Left lung (tissue), 10 donors: ENCODE measurements around the gene KCTD12. TPM values are rescaled to one million over a fixed set of nuclear protein-coding genes. Genes with fewer than 3 reads are reported as not detected.
"Not testable (repeated sequence)": the region's sequence is repeated elsewhere in the genome, so short reads cannot be mapped to it uniquely, and the experiment has no call there.

ENCODE experiments used
- ATAC-seq: fragments of 200-7000 bp; cut with Tn5 transposase; one replicate; pipeline ENCODE4 v1.9.1; 2020; ENCODE audit warnings: moderate library complexity
- DNase-seq, 4 donors: peaks; one replicate each; pipeline ENCODE4 v3.0.0-alpha.2; 2013 to 2020
- H3K27ac ChIP-seq, 2 donors: fragments of 200-600 bp; sonication (generic) in 1 of 2; one replicate each; pipeline versions ENCODE4 v1.5.0 to v1.8.0; 2020 to 2021
- H3K27me3 ChIP-seq, 2 donors: fragments of 200-600 bp; sonication (generic) in 1 of 2; one replicate each; pipeline versions ENCODE4 v1.5.0 to v1.8.0; 2020 to 2021
- H3K36me3 ChIP-seq, 2 donors: fragments of 200-600 bp; sonication (generic) in 1 of 2; one replicate each; pipeline versions ENCODE4 v1.5.0 to v1.8.0; 2020 to 2021
- H3K4me1 ChIP-seq, 2 donors: fragments of 200-600 bp; one replicate each; pipeline ENCODE4 v1.8.0; 2021
- H3K4me3 ChIP-seq, 2 donors: fragments of 200-600 bp; sonication (generic) in 1 of 2; one replicate each; pipeline versions ENCODE4 v1.5.0 to v1.8.0; 2020 to 2021; ENCODE audit warnings: mild to moderate bottlenecking in 1 of 2
- H3K9me3 ChIP-seq, 2 donors: fragments of 200-600 bp; sonication (generic) in 1 of 2; one replicate each; pipeline versions ENCODE4 v1.5.0 to v1.8.0; 2020 to 2021
- CTCF ChIP-seq, 2 donors: fragments of 200-600 bp; sonication (generic) in 1 of 2; IDR thresholded peaks; one replicate each; pipeline versions ENCODE4 v1.5.0 to v1.8.0; 2021; ENCODE audit warnings: antibody characterized with exemption in 2 of 2
- intact Hi-C, 2 donors: fragments of 100-400 bp; cut with DNase I; formaldehyde crosslinking; loops; one replicate each; pipeline versions ENCODE4 v1.11.2 to v1.14.2; 2022
- polyA plus RNA-seq, 6 donors: library from polyadenylated mRNA; unstranded; fragments of 120-200 nt; gene quantifications; one replicate each; pipeline ENCODE4 v1.2.1, GENCODE V29; 2013; ENCODE audit not compliant: insufficient read length in 6 of 6
- total RNA-seq, 2 donors: library from RNA; stranded (reverse); fragmentation: NEBNext Ultra II Directional; extraction: Animal tissue kit (Norgen Biotek cat#: 25700); gene quantifications; one replicate each; pipeline ENCODE4 v1.2.1, GENCODE V29; 2021
- donor health status: DM: no; HTN: yes; CAD: no.
- donor health status: DM: no; HTN: no; CAD: no.

KCTD12 gene
- total and polyA plus RNA-seq, 8 donors = 153 to 234 (median 180) TPM

- no peak for TF ChIP-seq CTCF (IDR thresholded peaks at IDR 0.05)
- Histone ChIP-seq H3K9me3 (no peaks in the 10 kb centered on the region), H3K36me3 (no peaks in the 10 kb centered on the region), H3K4me1 (no peaks in the 10 kb centered on the region), H3K27ac (no peak overlapping the region), H3K4me3 (no peak overlapping the region), H3K27me3 (no peaks in the 10 kb centered on the region)
- no peak for ATAC-seq
- DNase-seq = no peak
- intact Hi-C loops = no loop called here
These were observed 30.9 kb upstream of the KCTD12 start for GRCh38 chr13:76917095-76917494.

- no peak overlapping the region for H3K27ac ChIP-seq
- no peak overlapping the region for H3K4me3 ChIP-seq
- H3K36me3 ChIP-seq = no peaks in the 10 kb centered on the region
- H3K27me3 ChIP-seq = no peaks in the 10 kb centered on the region
- DNase-seq (no peak), ATAC-seq (no peak)
- no peaks in the 10 kb centered on the region for H3K4me1 ChIP-seq
- H3K9me3 ChIP-seq = no peaks in the 10 kb centered on the region
- TF ChIP-seq CTCF (IDR thresholded peaks at IDR 0.05) = no peak
- intact Hi-C loops = no loop called here
These were observed 27.7 kb upstream of the KCTD12 start for GRCh38 chr13:76913898-76914297.

- no peaks in the 10 kb centered on the region for H3K4me1 ChIP-seq
- ATAC-seq (no peak), DNase-seq (no peak)
- H3K4me3 ChIP-seq = no peak overlapping the region
- no peaks in the 10 kb centered on the region for H3K36me3 ChIP-seq
- intact Hi-C loops = no loop called here
- H3K27me3 ChIP-seq = no peaks in the 10 kb centered on the region
- no peak for TF ChIP-seq CTCF (IDR thresholded peaks at IDR 0.05)
- no peaks in the 10 kb centered on the region for H3K9me3 ChIP-seq
- no peak overlapping the region for H3K27ac ChIP-seq
These were observed 26.3 kb upstream of the KCTD12 start for GRCh38 chr13:76912476-76912875.

GRCh38 chr13:76904507-76904906 is 18.3 kb upstream of the KCTD12 start:
- no peak for TF ChIP-seq CTCF (IDR thresholded peaks at IDR 0.05)
- Histone ChIP-seq H3K36me3 (no peaks in the 10 kb centered on the region), H3K4me1 (peaks cover 2 to 7% of the 10 kb centered on the region in 2 donors), H3K27ac (no peak overlapping the region), H3K9me3 (peaks cover 0 to 1% of the 10 kb centered on the region in 2 donors), H3K27me3 (no peaks in the 10 kb centered on the region), H3K4me3 (no peak overlapping the region)
- intact Hi-C loops = loop anchor here in 1 of 2 donors (10.0 kb wide), 2 partner anchors 1030 to 1210 kb away; no protein-coding TSS in a partner anchor
- DNase-seq (no peak), ATAC-seq (no peak)

GRCh38 chr13:76903544-76904162 is 17.4 kb upstream of the KCTD12 start:
- Histone ChIP-seq H3K27me3 (no peaks in the 10 kb centered on the region), H3K27ac (no peak overlapping the region), H3K9me3 (peaks cover 0 to 10% of the 10 kb centered on the region in 2 donors), H3K36me3 (no peaks in the 10 kb centered on the region), H3K4me1 (peaks cover 2 to 7% of the 10 kb centered on the region in 2 donors), H3K4me3 (no peak overlapping the region)
- intact Hi-C loops = loop anchor here in 1 of 2 donors (10.0 kb wide), 2 partner anchors 1029 to 1209 kb away; no protein-coding TSS in a partner anchor
- ATAC-seq (peak; percentile 99), DNase-seq (peak in 2 of 4 donors; percentile 62 to 79)
- TF ChIP-seq CTCF (IDR thresholded peaks at IDR 0.05) = peak; percentile 98 to 99

- ATAC-seq, H3K27ac ChIP-seq, intact Hi-C loops, H3K4me3 ChIP-seq, H3K27me3 ChIP-seq, H3K36me3 ChIP-seq, DNase-seq: not testable (repeated sequence)
- Histone ChIP-seq H3K9me3 (peaks cover 0 to 12% of the 10 kb centered on the region in 2 donors), H3K4me1 (peaks cover 2 to 16% of the 10 kb centered on the region in 2 donors)
These were observed 12.9 kb upstream of the KCTD12 start for GRCh38 chr13:76899066-76899465.

- H3K4me1 ChIP-seq, H3K27me3 ChIP-seq, H3K27ac ChIP-seq, H3K4me3 ChIP-seq, DNase-seq, H3K36me3 ChIP-seq, intact Hi-C loops: not testable (repeated sequence)
- peak; percentile 42 for ATAC-seq
- H3K9me3 ChIP-seq = peaks cover 0 to 12% of the 10 kb centered on the region in 2 donors
These were observed 11.0 kb upstream of the KCTD12 start for GRCh38 chr13:76897171-76897570.
